AG09319 (cell line): ENCODE results near the gene KCTD1.

Experiments
- DNase-seq: peaks from one replicate; pipeline ENCODE4 v3.0.0-alpha.2; 2010; ENCODE audit warnings: low read depth; ENCODE audit errors: extremely low read depth
- TF ChIP-seq, protein P1 (sequence below): IDR thresholded peaks from 2 replicates; pipeline ENCODE4 v1.5.1; 2011; ENCODE audit warnings: low read depth, mild to moderate bottlenecking, inconsistent platforms, low read length, moderate library complexity

KCTD1 gene

DNA sequence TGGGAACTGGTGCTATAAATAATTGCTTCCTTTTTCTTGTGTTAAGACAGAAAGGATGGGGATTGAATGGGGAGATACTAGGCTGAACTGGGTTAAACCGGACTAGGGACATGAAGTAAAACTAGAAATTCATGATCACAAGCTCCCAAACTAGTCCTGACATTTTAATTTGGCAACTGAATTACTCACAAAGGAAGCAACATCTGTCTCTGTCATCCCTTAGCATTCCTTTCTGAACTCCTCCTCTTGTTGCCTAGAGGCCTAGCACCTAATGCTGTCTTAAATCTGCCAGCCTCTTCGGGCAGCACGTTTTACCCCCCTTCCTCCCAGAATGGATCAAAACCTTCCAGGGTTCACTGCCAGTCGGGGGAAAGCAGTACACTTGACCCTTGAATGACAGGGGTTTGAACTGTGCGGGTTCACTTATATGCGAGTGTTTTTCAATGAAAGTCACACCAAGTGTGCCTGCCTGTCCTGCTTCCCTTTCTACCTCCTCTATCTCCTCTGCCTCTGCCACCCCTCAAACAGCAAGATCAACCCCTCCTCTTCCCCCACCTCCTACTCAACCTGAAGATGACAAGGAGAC is 8.2 kb downstream of the KCTD1 start:
- TF ChIP-seq, protein P1, sequence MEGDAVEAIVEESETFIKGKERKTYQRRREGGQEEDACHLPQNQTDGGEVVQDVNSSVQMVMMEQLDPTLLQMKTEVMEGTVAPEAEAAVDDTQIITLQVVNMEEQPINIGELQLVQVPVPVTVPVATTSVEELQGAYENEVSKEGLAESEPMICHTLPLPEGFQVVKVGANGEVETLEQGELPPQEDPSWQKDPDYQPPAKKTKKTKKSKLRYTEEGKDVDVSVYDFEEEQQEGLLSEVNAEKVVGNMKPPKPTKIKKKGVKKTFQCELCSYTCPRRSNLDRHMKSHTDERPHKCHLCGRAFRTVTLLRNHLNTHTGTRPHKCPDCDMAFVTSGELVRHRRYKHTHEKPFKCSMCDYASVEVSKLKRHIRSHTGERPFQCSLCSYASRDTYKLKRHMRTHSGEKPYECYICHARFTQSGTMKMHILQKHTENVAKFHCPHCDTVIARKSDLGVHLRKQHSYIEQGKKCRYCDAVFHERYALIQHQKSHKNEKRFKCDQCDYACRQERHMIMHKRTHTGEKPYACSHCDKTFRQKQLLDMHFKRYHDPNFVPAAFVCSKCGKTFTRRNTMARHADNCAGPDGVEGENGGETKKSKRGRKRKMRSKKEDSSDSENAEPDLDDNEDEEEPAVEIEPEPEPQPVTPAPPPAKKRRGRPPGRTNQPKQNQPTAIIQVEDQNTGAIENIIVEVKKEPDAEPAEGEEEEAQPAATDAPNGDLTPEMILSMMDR, result no peak
- no peak for DNase-seq

DNA sequence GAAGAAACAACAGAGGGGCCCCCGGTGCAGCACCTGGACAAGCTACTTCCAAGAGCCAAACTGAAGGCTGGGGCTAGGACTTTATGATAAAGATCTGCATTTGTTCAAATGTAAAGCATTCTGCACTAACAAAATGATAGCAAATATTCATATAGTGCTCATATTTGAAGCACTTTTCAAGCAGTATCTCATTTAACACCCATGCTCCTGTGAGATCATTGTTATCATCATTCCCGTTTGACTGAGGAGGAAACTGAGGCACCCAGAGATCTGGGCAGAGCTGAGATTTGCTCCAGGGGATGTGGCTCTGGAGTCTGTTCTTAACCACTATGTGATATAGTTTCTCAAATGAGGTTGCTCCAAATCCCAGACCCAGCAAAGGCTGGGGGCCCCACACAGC is 9.8 kb downstream of the KCTD1 start:
- TF ChIP-seq, protein P1, result no peak

DNA sequence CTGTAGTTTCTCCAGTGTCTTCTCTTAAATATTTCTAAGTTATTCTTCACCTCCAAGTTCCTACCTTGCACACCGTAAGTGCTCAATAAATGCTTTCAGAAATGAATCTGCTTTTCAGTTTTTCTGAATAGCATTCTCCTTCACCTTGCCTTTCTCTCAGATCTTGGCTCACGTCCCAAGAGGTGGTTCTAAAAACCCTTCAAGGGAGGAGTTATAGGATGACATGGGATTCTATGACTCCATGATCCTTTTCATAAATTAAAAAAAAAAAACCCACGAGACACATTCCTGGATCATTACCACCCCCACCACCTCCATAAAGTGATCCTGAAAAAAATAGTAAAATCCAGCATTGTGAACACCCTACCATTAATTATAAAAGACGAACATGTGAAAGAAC is 11.7 kb downstream of the KCTD1 start:
- no peak for DNase-seq
- TF ChIP-seq, protein P1, result no peak

More for the DNA sequence above, 9.8 kb downstream of the KCTD1 start:
- no peak for DNase-seq

DNA sequence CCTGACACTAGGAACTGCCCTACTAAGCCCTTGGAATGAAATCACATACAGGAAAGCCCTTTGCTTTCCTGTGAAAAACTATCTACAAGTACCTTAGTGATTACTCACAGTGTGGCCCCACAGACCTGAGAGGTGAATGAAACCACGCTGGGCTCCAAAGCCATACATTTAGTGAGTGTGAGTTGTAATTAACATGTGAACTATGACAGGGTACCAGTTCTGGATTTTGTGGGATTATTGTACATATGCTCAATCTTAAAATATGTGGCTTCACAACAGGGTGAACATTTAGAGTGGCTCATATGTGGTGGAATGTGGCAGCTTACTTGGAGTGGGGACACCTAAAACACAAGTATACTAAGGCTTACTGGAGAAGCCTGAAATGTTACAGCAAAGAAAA is 12.3 kb downstream of the KCTD1 start:
- TF ChIP-seq, protein P1, result no peak
- DNase-seq, result no peak

DNA sequence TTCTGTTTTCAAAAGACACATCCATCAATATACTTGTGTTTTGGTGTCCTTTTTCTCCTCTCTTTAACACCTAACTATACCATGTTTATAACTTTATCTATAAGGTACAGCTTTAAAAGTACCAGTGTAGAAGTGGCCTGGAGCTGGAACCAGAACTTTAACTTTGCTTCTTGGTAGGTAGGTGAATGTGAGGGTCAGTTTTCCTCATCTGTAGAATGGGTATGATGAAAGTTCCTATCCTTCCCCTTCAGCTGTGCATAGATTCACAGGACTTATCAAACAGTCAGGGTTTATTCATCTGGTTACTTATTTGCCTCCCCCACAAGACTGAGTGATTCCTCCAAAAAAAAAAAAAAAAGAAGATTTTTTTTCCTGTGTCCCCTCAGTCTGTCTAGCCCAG is 12.7 kb downstream of the KCTD1 start:
- TF ChIP-seq, protein P1, result no peak
- no peak for DNase-seq

DNA sequence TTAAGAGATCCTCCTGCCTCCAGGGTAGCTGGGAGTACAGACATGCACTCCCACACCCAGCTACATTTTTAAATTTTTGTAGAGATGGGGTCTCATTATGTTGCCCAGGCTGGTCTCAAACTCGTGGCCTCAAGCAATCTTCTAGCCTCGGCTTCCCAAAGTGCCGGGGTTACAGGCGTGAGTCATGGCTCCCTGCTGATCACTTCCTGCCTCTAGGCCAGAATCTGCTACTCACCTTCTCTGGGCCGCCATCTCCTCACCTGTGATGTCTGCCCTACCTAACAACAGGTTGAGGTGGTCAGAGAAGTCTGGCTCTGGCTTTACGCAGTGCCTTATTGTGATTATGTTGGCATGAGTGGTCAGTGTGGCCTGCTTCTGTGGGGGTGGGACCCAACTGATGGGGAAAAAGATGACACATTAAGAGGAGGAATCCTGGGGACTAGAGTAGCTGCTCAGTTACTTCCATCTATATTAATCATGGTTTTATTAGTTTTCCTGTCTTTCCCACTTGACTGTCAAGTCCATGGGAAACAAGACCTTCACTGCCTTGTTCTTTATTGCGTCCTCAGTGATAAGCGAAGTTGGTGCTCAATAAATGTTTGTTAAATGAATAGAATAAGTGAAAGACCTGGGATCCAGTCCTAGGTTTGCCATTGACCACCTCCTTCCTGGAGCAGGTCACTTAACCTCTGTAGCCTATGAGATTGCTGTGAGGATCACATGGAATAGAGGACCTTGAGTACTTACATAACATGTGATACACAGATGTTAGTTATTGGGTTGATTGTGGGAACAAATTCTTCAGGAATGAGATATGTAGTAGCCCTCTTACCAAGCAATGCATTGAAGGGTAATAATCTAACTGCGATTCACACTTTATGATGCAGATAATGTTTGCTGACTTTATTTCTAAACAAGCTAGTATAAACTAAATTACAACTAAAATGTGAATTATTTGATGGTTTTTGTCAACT is 15.7 kb downstream of the KCTD1 start:
- no peak for DNase-seq
- TF ChIP-seq, protein P1, result no peak
